Skeletal muscle satellite cell (primary cell): Measurements from ENCODE around the gene CBFA2T3.
"Not testable (repeated sequence)": the region's sequence is repeated elsewhere in the genome, so short reads cannot be mapped to it uniquely, and the experiment has no call there.

Experiments
- H3K27me3 ChIP-seq: 2 replicates; pipeline ENCODE4 v1.7.0; 2013; ENCODE audit warnings: low read length; ENCODE audit not compliant: control insufficient read depth, insufficient read depth
- H3K36me3 ChIP-seq: 2 replicates; pipeline ENCODE4 v1.7.0; 2013; ENCODE audit warnings: mild to moderate bottlenecking, control low read depth, low read length; ENCODE audit not compliant: insufficient read depth
- H3K4me1 ChIP-seq: 2 replicates; pipeline ENCODE4 v1.7.0; 2013; ENCODE audit warnings: low read length; ENCODE audit not compliant: control insufficient read depth, insufficient read depth
- H3K4me2 ChIP-seq: 2 replicates; pipeline ENCODE4 v1.7.0; 2013; ENCODE audit warnings: mild to moderate bottlenecking, low read length
- H3K4me3 ChIP-seq: 2 replicates; pipeline ENCODE4 v1.7.0; 2013; ENCODE audit warnings: low read length
- H3K9ac ChIP-seq: 2 replicates; pipeline ENCODE4 v1.7.0; 2013; ENCODE audit warnings: mild to moderate bottlenecking, low read depth, low read length, moderate library complexity
- H3K9me3 ChIP-seq: replicated peaks from 2 replicates; pipeline ENCODE4 v1.7.0; 2013; ENCODE audit warnings: mild to moderate bottlenecking, control low read depth, low read length

The CBFA2T3 gene

DNA sequence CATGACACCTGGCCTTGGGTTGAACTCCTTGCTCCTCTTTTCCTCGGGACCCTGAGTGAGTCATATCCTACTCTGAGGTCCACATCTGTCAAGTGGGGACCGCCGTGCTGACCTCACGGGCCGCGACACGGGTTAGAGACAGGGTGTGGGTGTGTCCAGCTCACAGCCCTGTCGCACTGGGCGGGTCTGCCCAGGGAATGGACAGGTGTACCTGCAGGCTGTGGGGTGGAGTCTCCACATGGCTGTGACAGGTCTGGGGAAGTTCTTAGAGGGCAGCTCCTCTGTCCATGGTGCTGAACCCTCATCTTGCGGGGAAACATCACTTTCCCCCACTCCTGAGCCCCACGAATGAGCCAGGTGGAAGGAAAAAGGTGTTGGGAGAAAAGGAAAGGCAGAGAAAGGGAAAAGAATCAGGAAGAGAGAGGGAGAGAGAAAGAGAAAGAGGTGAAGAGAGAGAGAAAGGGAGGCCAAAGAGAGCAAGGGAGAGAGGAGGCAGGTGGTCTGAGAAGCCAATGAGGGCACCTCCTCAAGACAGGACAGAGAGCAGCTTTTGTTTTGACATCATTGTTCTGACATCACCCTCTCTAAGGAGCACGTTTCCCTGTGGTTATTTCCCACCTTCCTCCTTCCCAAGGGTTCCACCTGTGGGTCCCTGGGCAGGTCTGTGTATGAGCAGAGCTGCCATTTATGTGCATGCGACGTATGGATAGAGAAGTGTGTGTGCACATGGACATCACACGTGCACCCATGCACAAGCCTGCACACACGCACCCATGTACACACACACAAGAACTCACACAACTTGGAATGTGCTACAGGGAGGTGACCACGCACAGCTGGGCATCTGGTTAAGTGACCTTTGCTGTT, 32.6 kb upstream of the CBFA2T3 start:
- Histone ChIP-seq H3K9me3 (no peaks in the 10 kb centered on the region), H3K4me1 (no peaks in the 10 kb centered on the region), H3K27me3 (peaks cover 16% of the 10 kb centered on the region), H3K4me2 (no peak overlapping the region), H3K9ac (no peak overlapping the region), H3K36me3 (no peaks in the 10 kb centered on the region), H3K4me3 (no peak overlapping the region)

DNA sequence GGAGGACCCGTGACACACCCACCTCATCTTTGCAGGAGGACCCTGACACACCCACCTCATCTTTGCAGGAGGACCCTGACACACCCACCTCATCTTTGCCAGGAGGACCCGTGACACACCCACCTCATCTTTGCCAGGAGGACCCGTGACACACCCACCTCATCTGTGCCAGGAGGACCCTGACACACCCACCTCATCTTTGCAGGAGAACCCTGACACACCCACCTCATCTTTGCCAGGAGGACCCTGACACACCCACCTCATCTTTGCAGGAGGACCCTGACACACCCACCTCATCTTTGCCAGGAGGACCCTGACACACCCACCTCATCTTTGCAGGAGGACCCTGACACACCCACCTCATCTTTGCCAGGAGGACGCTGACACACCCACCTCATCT, 31.8 kb upstream of the CBFA2T3 start:
- H3K27me3 ChIP-seq, result peaks cover 23% of the 10 kb centered on the region
- H3K9me3 ChIP-seq, H3K9ac ChIP-seq, H3K4me2 ChIP-seq, H3K4me1 ChIP-seq, H3K36me3 ChIP-seq, H3K4me3 ChIP-seq: not testable (repeated sequence)

DNA sequence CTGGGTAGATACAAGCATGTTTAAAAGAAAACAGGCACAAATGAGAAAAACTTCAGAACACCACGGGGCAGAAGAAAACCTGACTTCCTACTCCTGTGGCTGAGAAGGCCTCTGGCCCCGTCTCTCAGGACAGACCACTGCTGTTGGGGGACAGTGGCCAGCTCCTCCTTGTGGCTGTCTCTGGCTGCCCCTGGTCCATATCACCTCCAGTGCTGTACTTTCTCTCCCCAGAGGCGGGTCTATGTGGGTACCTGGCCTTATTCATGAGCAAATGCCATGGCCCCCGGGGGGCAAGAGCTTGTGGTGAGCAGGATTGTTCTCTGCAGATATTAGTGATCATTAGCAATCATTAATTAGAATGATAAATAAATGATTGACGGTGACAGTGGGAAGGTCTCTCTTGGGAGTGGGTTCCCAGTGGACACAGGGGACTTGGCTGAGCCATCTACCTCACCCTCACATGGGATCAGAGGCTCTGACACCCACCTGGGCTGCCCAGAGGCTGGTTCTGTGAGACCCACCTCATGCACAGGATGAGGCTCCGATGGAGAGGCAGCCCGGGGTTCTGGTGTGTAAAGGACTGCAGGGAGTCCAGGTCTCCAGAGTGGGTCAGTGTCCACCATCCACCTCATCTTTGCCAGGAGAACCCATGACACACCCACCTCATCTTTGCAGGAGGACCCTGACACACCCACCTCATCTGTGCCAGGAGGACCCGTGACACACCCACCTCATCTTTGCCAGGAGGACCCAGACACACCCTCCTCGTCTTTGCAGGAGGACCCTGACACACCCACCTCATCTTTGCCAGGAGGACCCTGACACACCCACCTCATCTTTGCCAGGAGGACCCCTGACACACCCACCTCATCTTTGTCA, 30.6 kb upstream of the CBFA2T3 start:
- Histone ChIP-seq H3K4me3 (no peak overlapping the region), H3K9ac (no peak overlapping the region), H3K9me3 (no peaks in the 10 kb centered on the region), H3K27me3 (peaks cover 21% of the 10 kb centered on the region), H3K36me3 (no peaks in the 10 kb centered on the region), H3K4me1 (no peaks in the 10 kb centered on the region), H3K4me2 (no peak overlapping the region)

DNA sequence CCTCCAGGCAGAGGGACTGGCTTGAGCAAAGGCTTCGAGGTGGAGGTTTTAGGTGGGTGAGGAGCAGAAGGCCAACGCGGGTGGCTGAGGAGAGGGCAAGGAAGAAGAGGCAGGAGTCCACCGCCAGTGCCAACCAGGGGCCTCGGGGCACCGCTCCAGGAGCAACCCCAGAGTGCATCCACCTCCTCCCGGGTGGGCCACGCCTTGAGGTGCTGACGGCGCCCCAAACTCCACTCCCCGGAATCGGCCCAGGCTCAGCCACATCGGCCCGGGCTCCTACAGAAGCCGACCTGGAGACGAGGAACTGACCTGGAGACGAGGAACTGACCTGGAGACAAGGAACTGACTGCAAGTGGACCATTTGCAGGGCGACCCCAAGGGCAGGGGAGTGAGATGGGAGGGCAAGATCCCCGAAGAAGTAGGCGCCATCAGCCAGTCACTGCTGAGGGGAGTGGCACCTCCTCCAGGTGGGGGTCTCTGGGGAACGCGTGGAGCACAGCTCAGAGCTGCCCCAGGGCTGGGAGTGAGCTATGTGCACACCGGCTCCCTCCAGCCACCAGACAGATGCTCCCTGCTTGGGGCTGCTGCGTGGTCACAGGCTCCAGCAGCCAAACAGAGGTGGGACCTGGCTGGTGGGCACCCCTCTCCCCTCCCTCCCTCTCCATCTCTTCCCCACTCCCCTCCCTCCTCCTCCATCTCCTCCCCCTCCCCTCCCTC, 29.2 kb upstream of the CBFA2T3 start:
- Histone ChIP-seq H3K4me2 (no peak overlapping the region), H3K36me3 (no peaks in the 10 kb centered on the region), H3K4me1 (no peaks in the 10 kb centered on the region), H3K27me3 (peaks cover 28% of the 10 kb centered on the region), H3K4me3 (no peak overlapping the region), H3K9me3 (no peaks in the 10 kb centered on the region), H3K9ac (no peak overlapping the region)

DNA sequence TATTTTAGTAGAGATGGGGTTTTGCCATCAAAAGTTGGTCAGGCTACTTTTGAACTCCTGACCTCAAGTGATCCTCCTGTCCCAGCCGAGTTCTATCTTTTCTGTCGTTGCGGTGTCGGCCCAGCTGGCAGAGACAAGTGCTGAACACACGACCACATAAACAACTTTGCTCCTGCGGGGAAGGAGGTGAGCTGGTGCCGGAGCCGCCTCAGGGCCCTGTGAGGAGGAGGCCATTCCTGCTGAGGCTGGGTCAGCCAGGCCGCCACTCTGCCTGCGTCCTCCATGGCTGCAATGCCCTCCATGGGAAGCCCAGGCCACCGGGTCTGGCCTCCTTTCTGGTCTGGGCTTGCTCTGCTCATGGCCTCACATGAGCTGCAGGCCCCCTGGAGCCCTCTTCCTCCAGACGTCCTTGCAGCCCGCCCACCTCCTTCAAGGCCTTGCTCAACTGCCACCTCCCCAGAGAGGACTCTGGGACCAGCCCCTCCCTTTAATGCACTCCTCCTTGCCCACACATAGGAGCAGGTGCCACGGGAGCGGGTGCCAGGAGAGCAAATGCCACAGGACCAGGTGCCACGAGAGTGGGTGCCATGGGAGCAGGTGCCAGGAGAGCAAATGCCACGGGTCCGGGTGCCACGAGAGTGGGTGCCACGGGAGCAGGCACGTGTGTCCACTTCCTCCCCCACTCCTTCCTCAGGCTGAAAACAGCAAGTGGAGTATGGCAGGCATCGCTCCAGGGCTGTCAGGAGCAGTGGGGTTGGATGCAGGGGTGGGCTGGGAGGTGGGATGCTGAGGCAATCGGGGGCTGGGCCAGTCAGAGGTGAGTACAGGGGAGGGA, 28.4 kb upstream of the CBFA2T3 start:
- no peaks in the 10 kb centered on the region for H3K9me3 ChIP-seq
- H3K36me3 ChIP-seq, result no peaks in the 10 kb centered on the region
- no peak overlapping the region for H3K9ac ChIP-seq
- H3K4me2 ChIP-seq, result no peak overlapping the region
- H3K4me3 ChIP-seq, result no peak overlapping the region
- peaks cover 31% of the 10 kb centered on the region for H3K27me3 ChIP-seq
- no peaks in the 10 kb centered on the region for H3K4me1 ChIP-seq

DNA sequence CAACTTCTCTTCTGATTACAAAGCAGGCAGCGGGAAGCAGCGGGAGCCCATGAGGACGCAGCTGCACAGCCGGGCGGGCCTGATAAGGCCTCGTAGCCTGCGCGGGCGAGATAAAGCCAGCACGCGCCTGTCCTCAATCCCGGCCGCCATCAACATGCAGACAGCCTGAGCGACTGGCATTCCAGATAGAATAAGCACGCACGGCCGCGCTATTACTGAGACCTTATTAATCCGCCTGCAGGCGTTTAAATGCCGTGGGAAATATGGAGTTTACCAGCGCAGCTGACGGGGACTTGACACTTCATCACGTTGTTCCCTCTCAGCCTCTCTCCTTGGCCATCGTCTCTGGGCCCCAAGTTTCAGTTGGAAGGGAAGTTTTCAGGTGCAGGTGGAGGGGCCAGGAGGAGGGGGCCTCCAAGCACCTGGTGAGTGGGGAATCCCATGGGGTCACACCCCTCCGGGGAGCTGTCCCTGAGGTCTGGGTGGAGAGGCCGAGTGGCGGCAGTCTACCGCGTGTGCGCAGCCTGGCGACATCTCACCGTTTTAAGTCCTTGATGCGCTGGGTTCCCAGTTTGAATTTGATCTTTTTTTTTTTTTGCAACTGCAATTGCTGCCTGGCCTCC, 27.3 kb upstream of the CBFA2T3 start:
- Histone ChIP-seq H3K9me3 (no peaks in the 10 kb centered on the region), H3K27me3 (peaks cover 31% of the 10 kb centered on the region), H3K36me3 (no peaks in the 10 kb centered on the region), H3K9ac (no peak overlapping the region), H3K4me3 (no peak overlapping the region), H3K4me2 (no peak overlapping the region), H3K4me1 (no peaks in the 10 kb centered on the region)

DNA sequence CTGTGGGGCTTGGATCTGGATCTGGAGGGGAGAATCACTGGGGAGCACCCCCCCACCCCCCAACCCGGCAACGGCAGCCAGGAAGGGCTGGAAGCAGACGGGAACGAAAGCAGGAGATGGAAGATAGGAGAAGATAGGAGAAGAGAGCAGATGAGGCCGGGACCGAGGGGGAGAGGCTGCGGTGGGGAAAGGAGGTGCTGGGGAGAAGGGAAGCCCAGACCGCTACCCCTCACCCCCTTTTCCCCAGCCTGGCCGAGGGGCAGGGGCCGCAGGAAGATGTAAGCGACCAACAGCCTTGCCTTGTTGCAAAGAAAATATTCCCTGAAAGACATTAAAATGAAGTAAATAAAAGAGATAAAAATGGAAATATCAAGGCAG, 26.8 kb upstream of the CBFA2T3 start:
- Histone ChIP-seq H3K9me3 (no peaks in the 10 kb centered on the region), H3K9ac (no peak overlapping the region), H3K4me3 (no peak overlapping the region), H3K27me3 (peaks cover 31% of the 10 kb centered on the region), H3K4me1 (no peaks in the 10 kb centered on the region), H3K4me2 (no peak overlapping the region), H3K36me3 (no peaks in the 10 kb centered on the region)

DNA sequence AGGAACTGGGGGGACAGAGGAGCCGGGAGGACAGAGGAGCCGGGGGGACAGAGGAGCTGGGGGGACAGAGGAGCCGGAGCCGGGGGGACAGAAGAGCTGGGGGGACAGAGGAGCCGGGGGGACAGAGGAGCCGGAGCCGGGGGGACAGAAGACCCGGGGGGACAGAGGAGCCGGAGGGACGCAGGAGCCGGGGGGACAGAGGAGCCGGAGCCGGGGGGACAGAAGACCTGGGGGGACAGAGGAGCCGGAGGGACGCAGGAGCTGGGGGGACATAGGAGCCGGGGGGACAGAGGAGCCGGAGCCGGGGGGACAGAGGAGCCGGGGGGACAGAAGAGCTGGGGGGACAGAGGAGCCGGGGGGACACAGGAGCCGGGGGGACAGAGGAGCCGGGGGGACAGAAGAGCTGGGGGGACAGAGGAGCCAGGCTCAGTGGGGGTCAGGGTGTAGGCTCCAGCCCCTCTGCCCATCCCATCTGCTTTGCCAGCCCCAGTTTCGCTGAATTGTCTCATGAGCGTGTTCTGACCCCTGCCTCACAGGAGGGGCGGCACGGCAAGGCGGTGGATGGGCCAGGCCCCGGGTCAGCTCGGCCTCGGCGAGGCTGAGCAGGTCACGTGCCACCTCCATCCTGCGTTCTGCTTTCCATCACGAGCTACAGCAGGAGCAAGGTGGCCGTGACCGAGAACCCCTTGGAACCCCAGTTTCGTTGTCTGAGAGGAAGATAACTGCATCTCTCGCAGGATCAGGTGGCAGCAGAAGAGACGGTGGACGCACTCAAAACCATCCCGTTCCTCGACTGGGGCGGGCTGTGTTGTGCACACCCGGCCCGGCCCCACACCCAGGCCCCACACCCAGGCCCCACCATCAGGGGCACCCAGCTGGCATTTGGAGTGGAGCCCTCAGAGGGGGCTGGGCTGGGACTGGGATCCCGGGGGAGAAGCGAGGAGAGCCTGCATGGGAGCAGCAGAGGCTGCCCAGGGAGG, 26.1 kb upstream of the CBFA2T3 start:
- Histone ChIP-seq H3K4me2 (no peak overlapping the region), H3K9ac (no peak overlapping the region), H3K9me3 (no peaks in the 10 kb centered on the region), H3K36me3 (no peaks in the 10 kb centered on the region), H3K4me1 (no peaks in the 10 kb centered on the region), H3K27me3 (peaks cover 31% of the 10 kb centered on the region), H3K4me3 (no peak overlapping the region)

DNA sequence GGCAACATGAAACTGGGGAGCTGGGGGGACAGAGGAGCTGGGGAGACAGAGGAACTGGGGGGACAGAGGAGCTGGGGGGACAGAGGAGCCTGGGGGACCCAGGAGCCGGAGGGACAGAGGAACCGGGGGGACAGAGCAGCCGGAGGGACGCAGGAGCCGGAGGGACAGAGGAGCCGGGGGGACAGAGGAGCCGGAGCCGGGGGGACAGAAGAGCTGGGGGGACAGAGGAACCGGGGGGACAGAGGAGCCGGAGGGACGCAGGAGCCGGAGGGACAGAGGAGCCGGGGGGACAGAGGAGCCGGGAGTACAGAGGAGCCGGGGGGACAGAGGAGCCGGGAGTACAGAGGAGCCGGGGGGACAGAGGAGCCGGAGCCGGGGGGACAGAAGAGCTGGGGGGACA, 25.1 kb upstream of the CBFA2T3 start:
- H3K27me3 ChIP-seq, result peaks cover 31% of the 10 kb centered on the region
- not testable (repeated sequence) for H3K4me3 ChIP-seq

More for the DNA sequence above, 25.1 kb upstream of the CBFA2T3 start:
- not testable (repeated sequence) for H3K36me3 ChIP-seq, H3K9me3 ChIP-seq, H3K9ac ChIP-seq, H3K4me2 ChIP-seq, H3K4me1 ChIP-seq
